K562 (cell line): ENCODE measurements around the gene CDCP2. TPM values are rescaled to one million over a fixed set of nuclear protein-coding genes. Genes with fewer than 3 reads are reported as not detected.
A peak's percentile ranks its signal among the peaks of the same experiment; 100 is the strongest.

ENCODE experiments used
- ARID3A ChIP-seq: IDR thresholded peaks from 2 replicates; pipeline ENCODE4 v1.6.1; 2012; ENCODE audit warnings: low read depth, low read length, improper control_type of control experiment, borderline replicate concordance
- BRF1 ChIP-seq: IDR thresholded peaks from 3 replicates; pipeline ENCODE4 v1.6.1; 2011; ENCODE audit warnings: borderline replicate concordance, mild to moderate bottlenecking; ENCODE audit not compliant: insufficient read length; ENCODE audit errors: extremely low read depth
- DEAF1 ChIP-seq: fragments of 450-650 bp; formaldehyde crosslinking; IDR thresholded peaks from 2 replicates; pipeline ENCODE4 v1.4.0; 2020; ENCODE audit warnings: mild to moderate bottlenecking, moderate library complexity
- EGR1 ChIP-seq: fragments of 450-650 bp; conservative IDR thresholded peaks from 2 replicates; pipeline ENCODE4 v1.6.1; 2017; ENCODE audit warnings: mild to moderate bottlenecking
- FOXM1 ChIP-seq, 2 experiments: fragments of 450-650 bp in 1 of 2; sonication (generic) in 1 of 2; formaldehyde crosslinking in 1 of 2; IDR thresholded peaks; 2 replicates each; pipeline versions ENCODE4 v1.6.1 to v1.9.0; 2017 to 2022; ENCODE audit warnings: low read depth in 2 of 2, mild to moderate bottlenecking in 2 of 2, missing genetic modification reagents in 1 of 2, moderate library complexity in 1 of 2
- GABPA ChIP-seq: fragments of 200-800 bp; sonication (Bioruptor generic); conservative IDR thresholded peaks from 2 replicates; pipeline ENCODE4 v1.6.1; 2016; ENCODE audit warnings: low read depth, missing genetic modification characterization, missing compliant biosample characterization
- HNRNPL ChIP-seq: fragments of 200-400 bp; formaldehyde crosslinking; IDR thresholded peaks from 2 replicates; pipeline ENCODE4 v1.6.1; 2017; ENCODE audit warnings: low read depth, mild to moderate bottlenecking, low read length
- HSF4 ChIP-seq: fragments of 250-450 bp; sonication (Bioruptor Pico); IDR thresholded peaks from 2 replicates; pipeline ENCODE4 v2.1.2; 2022; ENCODE audit warnings: mild to moderate bottlenecking, moderate library complexity, borderline replicate concordance
- KHSRP ChIP-seq: fragments of 450-650 bp; IDR thresholded peaks from 2 replicates; pipeline ENCODE4 v1.6.1; 2017
- MYC ChIP-seq, 2 experiments: fragments of 250-450 bp in 1 of 2; sonication (Bioruptor Pico) in 1 of 2; IDR thresholded peaks; 2 replicates each; pipeline versions ENCODE4 v1.5.1 to v1.6.1; 2012 to 2021; ENCODE audit warnings: low read depth in 2 of 2, borderline replicate concordance in 1 of 2, improper control_type of control experiment in 1 of 2, low read length in 1 of 2, mild to moderate bottlenecking in 1 of 2, moderate library complexity in 1 of 2
- NELFE ChIP-seq: IDR thresholded peaks from 2 replicates; pipeline ENCODE4 v1.6.1; 2011; ENCODE audit warnings: mild to moderate bottlenecking; ENCODE audit not compliant: insufficient read depth, insufficient read length
- NR2C1 ChIP-seq, 2 experiments: fragments of 450-650 bp; IDR thresholded peaks; 2 replicates each; pipeline ENCODE4 v1.6.1; 2017; ENCODE audit warnings: mild to moderate bottlenecking in 2 of 2, antibody characterized with exemption in 1 of 2, inconsistent platforms in 1 of 2, missing compliant biosample characterization in 1 of 2, missing genetic modification characterization in 1 of 2
- POLR2AphosphoS2 ChIP-seq: IDR thresholded peaks from 2 replicates; pipeline ENCODE4 v1.6.1; 2012; ENCODE audit warnings: low read length, improper control_type of control experiment
- RBM14 ChIP-seq: fragments of 200-400 bp; formaldehyde crosslinking; IDR thresholded peaks from 2 replicates; pipeline ENCODE4 v1.6.1; 2018; ENCODE audit warnings: low read depth, mild to moderate bottlenecking, low read length, moderate library complexity, borderline replicate concordance; ENCODE audit not compliant: insufficient read depth
- SMARCA4 ChIP-seq: fragments of 450-650 bp; IDR thresholded peaks from 2 replicates; pipeline ENCODE4 v1.6.1; 2016
- SNIP1 ChIP-seq: fragments of 450-650 bp; IDR thresholded peaks from 2 replicates; pipeline ENCODE4 v1.7.1; 2017; ENCODE audit warnings: low read depth, mild to moderate bottlenecking
- SNRNP70 ChIP-seq: fragments of 200-400 bp; formaldehyde crosslinking; optimal IDR thresholded peaks from 2 replicates; pipeline ENCODE3; 2017; ENCODE audit warnings: low read depth, low read length
- TAF15 ChIP-seq: fragments of 200-400 bp; formaldehyde crosslinking; IDR thresholded peaks from 2 replicates; pipeline ENCODE4 v1.6.1; 2017; ENCODE audit warnings: mild to moderate bottlenecking, low read depth, low read length, moderate library complexity
- TARDBP ChIP-seq: fragments of 450-650 bp; IDR thresholded peaks from 2 replicates; pipeline ENCODE4 v1.6.1; 2016
- TOE1 ChIP-seq, 2 experiments: fragments of 450-650 bp in 1 of 2; sonication (generic) in 1 of 2; formaldehyde crosslinking in 1 of 2; IDR thresholded peaks; 2 replicates each; pipeline versions ENCODE4 v1.7.1 to v1.8.0; 2016 to 2022; ENCODE audit warnings: borderline replicate concordance in 2 of 2, mild to moderate bottlenecking in 2 of 2, antibody characterized with exemption in 1 of 2, inconsistent platforms in 1 of 2, low read depth in 1 of 2, missing genetic modification reagents in 1 of 2, moderate library complexity in 1 of 2
- ZNF134 ChIP-seq: fragments of 250-450 bp; sonication (Bioruptor Pico); conservative IDR thresholded peaks from 2 replicates; pipeline ENCODE4 v1.4.0; 2020
- ZNF511 ChIP-seq: sonication (generic); formaldehyde crosslinking; IDR thresholded peaks from 2 replicates; pipeline ENCODE4 v1.8.0; 2022; ENCODE audit warnings: mild to moderate bottlenecking, missing genetic modification reagents
- polyA plus RNA-seq, 8 experiments: library from polyadenylated mRNA; depleted of rRNA in 4 of 8; stranded (reverse) in 5 of 8; unstranded in 3 of 8; fragments of >200 nt; fragmentation: Nextera tagmentation in 2 of 8; fragmentation: Illumina TruSeq in 1 of 8; extraction: Ambion mirVana in 2 of 8; extraction: Trizol in 1 of 8; gene quantifications; 2 replicates each; pipeline versions ENCODE4 v1.2.1 to v1.2.3, GENCODE V29; 2011 to 2014; ENCODE audit warnings: inconsistent platforms in 1 of 8, missing spikeins in 1 of 8
- total RNA-seq, 7 experiments: library from RNA; depleted of rRNA in 6 of 7; stranded (reverse); fragments of >200 nt in 6 of 7; fragmentation: Illumina TruSeq in 2 of 7; extraction: Trizol in 2 of 7; gene quantifications; 2 replicates each; pipeline versions ENCODE4 v1.2.1 to v1.2.3, GENCODE V29; 2011 to 2021; ENCODE audit warnings: low replicate concordance in 1 of 7
- TF ChIP-seq, protein P1 (sequence below): fragments of 450-650 bp; IDR thresholded peaks from 2 replicates; pipeline ENCODE4 v1.6.1; 2016; ENCODE audit warnings: missing biosample characterization, missing genetic modification characterization

Gene CDCP2
- total and polyA plus RNA-seq, 9 of the 15 experiments (the other 6 are each of a cell fraction or from before 2014, with no cell fraction given), result not detected

DNA sequence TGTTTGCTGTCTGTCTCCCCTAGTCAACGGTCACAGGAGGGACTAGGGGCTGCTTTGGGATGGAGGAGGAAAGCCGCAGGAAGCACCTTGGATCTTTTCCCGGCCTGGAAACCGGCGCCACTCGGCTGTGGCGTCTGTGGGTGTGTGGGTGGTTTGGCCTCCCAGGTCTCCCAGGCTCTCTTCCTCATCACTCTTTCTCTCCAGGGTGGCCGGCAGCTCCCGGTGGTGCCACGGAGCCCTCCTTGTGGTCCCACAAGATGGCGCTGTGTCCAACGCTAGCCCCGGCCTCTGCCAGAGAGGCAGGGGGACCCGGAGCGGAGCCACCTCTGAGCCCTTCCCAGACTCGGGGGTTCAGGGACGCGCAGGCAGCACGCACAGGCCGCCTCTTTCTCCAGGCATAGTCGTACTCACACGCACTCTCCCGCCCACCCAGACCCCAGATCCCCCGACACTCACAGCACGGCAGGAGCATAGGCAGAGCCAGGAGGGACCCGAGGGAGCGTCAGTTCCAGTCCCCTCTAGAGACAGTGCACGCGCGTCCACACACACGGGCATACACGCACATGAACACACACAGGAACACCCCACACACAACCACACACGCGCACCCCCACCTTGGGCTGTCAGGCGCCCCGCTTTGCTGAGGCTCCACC, 31.2 kb downstream of the CDCP2 start (continued):
- peak; percentile 45; the same call in 1 of the 2 replicates for TF ChIP-seq MYC (IDR thresholded peaks at IDR 0.05; ENCODE audit: low read depth, low read length)
- TF ChIP-seq MYC (CRISPR knock-in tag; IDR thresholded peaks at IDR 0.05; ENCODE audit: borderline replicate concordance, low read depth), result no peak
- TF ChIP-seq SMARCA4, result no peak; the same call in 1 of the 2 replicates
- TF ChIP-seq, protein P1, sequence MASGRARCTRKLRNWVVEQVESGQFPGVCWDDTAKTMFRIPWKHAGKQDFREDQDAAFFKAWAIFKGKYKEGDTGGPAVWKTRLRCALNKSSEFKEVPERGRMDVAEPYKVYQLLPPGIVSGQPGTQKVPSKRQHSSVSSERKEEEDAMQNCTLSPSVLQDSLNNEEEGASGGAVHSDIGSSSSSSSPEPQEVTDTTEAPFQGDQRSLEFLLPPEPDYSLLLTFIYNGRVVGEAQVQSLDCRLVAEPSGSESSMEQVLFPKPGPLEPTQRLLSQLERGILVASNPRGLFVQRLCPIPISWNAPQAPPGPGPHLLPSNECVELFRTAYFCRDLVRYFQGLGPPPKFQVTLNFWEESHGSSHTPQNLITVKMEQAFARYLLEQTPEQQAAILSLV (tag), result no peak
- TF ChIP-seq DEAF1 (CRISPR knock-in tag), result peak; percentile 77
- no peak for TF ChIP-seq TAF15
- no peak for TF ChIP-seq NELFE
- TF ChIP-seq BRF1, result no peak
- no peak for TF ChIP-seq SNIP1
- 0 out of 2 replicates have a peak, but pooled peaks have one; percentile 77 for TF ChIP-seq RBM14
- no peak for TF ChIP-seq GABPA
- TF ChIP-seq HSF4 (CRISPR knock-in tag), result no peak
- TF ChIP-seq KHSRP, result no peak
- no peak for TF ChIP-seq HNRNPL
- TF ChIP-seq SNRNP70, result no peak
- no peak for TF ChIP-seq ARID3A
- TF ChIP-seq TARDBP, result no peak
- no peak for TF ChIP-seq NR2C1 (IDR thresholded peaks at IDR 0.05)
- no peak for TF ChIP-seq NR2C1 (tag; IDR thresholded peaks at IDR 0.05)
- TF ChIP-seq TOE1 (IDR thresholded peaks at IDR 0.05; ENCODE audit: borderline replicate concordance), result 0 out of 2 replicates have a peak, but pooled peaks have one; percentile 32
- no peak; the same call in 1 of the 2 replicates for TF ChIP-seq TOE1 (CRISPR knock-in tag; IDR thresholded peaks at IDR 0.05; ENCODE audit: borderline replicate concordance, low read depth)
- TF ChIP-seq ZNF134, result no peak
- TF ChIP-seq ZNF511, result no peak
- peak; percentile 70 for TF ChIP-seq EGR1
- TF ChIP-seq POLR2AphosphoS2, result no peak
- TF ChIP-seq FOXM1 (IDR thresholded peaks at IDR 0.05; ENCODE audit: low read depth), result no peak
- no peak for TF ChIP-seq FOXM1 (CRISPR knock-in tag; IDR thresholded peaks at IDR 0.05; ENCODE audit: low read depth)
